ENCODE results near the gene APOL5.

DNA sequence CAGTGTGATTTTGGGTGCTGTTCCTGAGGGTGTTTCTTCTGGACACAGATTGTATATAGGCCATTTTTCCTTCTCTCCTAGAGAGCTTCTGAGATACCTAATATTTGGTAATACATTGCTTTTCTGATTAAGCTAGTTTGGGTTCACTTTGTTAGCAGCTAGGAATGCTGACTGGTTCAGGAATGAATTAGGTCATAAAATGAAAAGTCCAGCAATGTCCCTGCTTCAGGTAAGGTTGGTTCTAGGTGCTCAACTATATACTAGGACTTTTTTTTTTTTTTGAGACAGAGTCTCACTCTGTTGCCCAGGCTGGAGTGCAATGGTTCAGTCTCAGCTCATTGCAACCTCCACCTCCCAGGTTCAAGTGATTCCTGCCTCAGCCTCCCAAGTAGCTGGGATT is 32.9 kb upstream of the APOL5 start:
- TF ChIP-seq POLR2AphosphoS5 (IDR thresholded peaks at IDR 0.05) (no peak), EP300 (IDR thresholded peaks at IDR 0.05) (no peak)
- TF ChIP-seq, protein P1, sequence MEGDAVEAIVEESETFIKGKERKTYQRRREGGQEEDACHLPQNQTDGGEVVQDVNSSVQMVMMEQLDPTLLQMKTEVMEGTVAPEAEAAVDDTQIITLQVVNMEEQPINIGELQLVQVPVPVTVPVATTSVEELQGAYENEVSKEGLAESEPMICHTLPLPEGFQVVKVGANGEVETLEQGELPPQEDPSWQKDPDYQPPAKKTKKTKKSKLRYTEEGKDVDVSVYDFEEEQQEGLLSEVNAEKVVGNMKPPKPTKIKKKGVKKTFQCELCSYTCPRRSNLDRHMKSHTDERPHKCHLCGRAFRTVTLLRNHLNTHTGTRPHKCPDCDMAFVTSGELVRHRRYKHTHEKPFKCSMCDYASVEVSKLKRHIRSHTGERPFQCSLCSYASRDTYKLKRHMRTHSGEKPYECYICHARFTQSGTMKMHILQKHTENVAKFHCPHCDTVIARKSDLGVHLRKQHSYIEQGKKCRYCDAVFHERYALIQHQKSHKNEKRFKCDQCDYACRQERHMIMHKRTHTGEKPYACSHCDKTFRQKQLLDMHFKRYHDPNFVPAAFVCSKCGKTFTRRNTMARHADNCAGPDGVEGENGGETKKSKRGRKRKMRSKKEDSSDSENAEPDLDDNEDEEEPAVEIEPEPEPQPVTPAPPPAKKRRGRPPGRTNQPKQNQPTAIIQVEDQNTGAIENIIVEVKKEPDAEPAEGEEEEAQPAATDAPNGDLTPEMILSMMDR (IDR thresholded peaks at IDR 0.05): no peak

Measured in upper lobe of left lung (tissue), 4 donors.